K562 (cell line): ENCODE measurements around the gene CCDC141. TPM values are rescaled to one million over a fixed set of nuclear protein-coding genes. Genes with fewer than 3 reads are reported as not detected.

ENCODE experiments used
- ATAC-seq: fragments of 200-7000 bp; cut with Tn5 transposase; 3 replicates; pipeline ENCODE4 v1.9.1; 2020; ENCODE audit warnings: moderate library complexity
- BruUV-seq: library from RNA; stranded (reverse); fragments of 400-500 nt; replicated peaks from 2 replicates; lab custom pipeline; 2021; lab: Mats Ljungman, UMichigan
- CTCF ChIA-PET: fragments of 300-600 bp; formaldehyde crosslinking; extraction: SDS; loops from one replicate; lab custom pipeline; 2021; ENCODE audit warnings: low intra/inter-chr PET ratio; lab: Yijun Ruan, JAX
- POLR2A ChIA-PET: fragments of 300-600, 350-650 bp; sonication (Branson Sonifier 250); formaldehyde crosslinking; extraction: SDS; loops from one replicate; lab custom pipeline; 2021; ENCODE audit warnings: antibody characterized with exemption, inconsistent platforms; lab: Yijun Ruan, JAX
- DNase-seq, 4 experiments: peaks; one replicate each; pipeline versions ENCODE4 v3.0.0 to v3.0.0-alpha.2; 2011 to 2018; ENCODE audit warnings: low spot score in 3 of 4, mixed read lengths in 3 of 4; ENCODE audit errors: extremely low read depth in 1 of 4
- FAIRE-seq: peaks from 2 replicates; lab custom pipeline; 2011; peaks lifted over from hg19 to GRCh38; lab: Jason Lieb, UNC
- H2AFZ ChIP-seq: 2 replicates; pipeline ENCODE4 v1.6.0; 2011; ENCODE audit warnings: low read depth, low read length, control low read depth, inconsistent platforms
- H3K27ac ChIP-seq: fragments of 200-600 bp; 3 replicates; pipeline ENCODE4 v1.8.0; 2011; ENCODE audit warnings: low read depth, mild to moderate bottlenecking, control low read depth, inconsistent platforms, low read length, moderate library complexity, mixed read lengths; ENCODE audit errors: extremely low read depth
- H3K27me3 ChIP-seq, 2 experiments: fragments of 300-600 bp in 1 of 2; 2 replicates in 1 of 2; 3 replicates in 1 of 2; pipeline versions ENCODE4 v1.6.0 to v1.8.0; 2011; ENCODE audit warnings: inconsistent platforms in 2 of 2, low read length in 2 of 2, mild to moderate bottlenecking in 1 of 2, mixed read lengths in 1 of 2, moderate library complexity in 1 of 2; ENCODE audit not compliant: control insufficient read depth in 2 of 2, insufficient read depth in 2 of 2
- H3K36me3 ChIP-seq: fragments of 300-600 bp; 3 replicates; pipeline ENCODE4 v1.8.0; 2011; ENCODE audit warnings: mild to moderate bottlenecking, low read length, inconsistent platforms; ENCODE audit not compliant: control insufficient read depth, insufficient read depth
- H3K4me1 ChIP-seq, 2 experiments: fragments of 200-600 bp in 1 of 2; replicated peaks in 1 of 2; 2 replicates in 1 of 2; 3 replicates in 1 of 2; pipeline versions ENCODE4 v1.5.1 to v1.8.0; 2011; ENCODE audit warnings: inconsistent platforms in 2 of 2, low read length in 2 of 2, mild to moderate bottlenecking in 1 of 2, mixed read lengths in 1 of 2, moderate library complexity in 1 of 2; ENCODE audit not compliant: control insufficient read depth in 2 of 2, insufficient read depth in 2 of 2
- H3K4me2 ChIP-seq: 2 replicates; pipeline ENCODE4 v1.6.1; 2011; ENCODE audit warnings: low read length, control low read depth, inconsistent platforms, mixed read lengths; ENCODE audit not compliant: insufficient read depth
- H3K4me3 ChIP-seq: fragments of 200-600 bp; sonication (generic), shearing (Covaris generic); 2 replicates; pipeline ENCODE4 v1.5.1; 2016; ENCODE audit warnings: control low read depth, inconsistent platforms
- H3K79me2 ChIP-seq: fragments of 200-600 bp; 3 replicates; pipeline ENCODE4 v1.8.0; 2011; ENCODE audit warnings: low read length, inconsistent platforms; ENCODE audit not compliant: control insufficient read depth, insufficient read depth
- H3K9ac ChIP-seq, 2 experiments: 2 replicates each; pipeline versions ENCODE4 v1.6.0 to v1.6.1; 2011; ENCODE audit warnings: low read depth in 2 of 2, low read length in 2 of 2, control low read depth in 1 of 2, inconsistent platforms in 1 of 2, mild to moderate bottlenecking in 1 of 2, mixed read lengths in 1 of 2; ENCODE audit not compliant: insufficient read depth in 1 of 2
- H3K9me1 ChIP-seq: one replicate; pipeline ENCODE4 v1.6.0; 2011; ENCODE audit warnings: inconsistent platforms, mild to moderate bottlenecking, low read length, moderate library complexity; ENCODE audit not compliant: control insufficient read depth, insufficient read depth
- H3K9me3 ChIP-seq: replicated peaks from 2 replicates; pipeline ENCODE4 v1.5.1; 2011; ENCODE audit warnings: low read depth, low read length, inconsistent platforms; ENCODE audit not compliant: control insufficient read depth, insufficient read depth
- H4K20me1 ChIP-seq: replicated peaks from 2 replicates; pipeline ENCODE4 v1.6.1; 2011; ENCODE audit warnings: low read length, inconsistent platforms, mixed read lengths; ENCODE audit not compliant: control insufficient read depth, insufficient read depth
- SP2 ChIP-seq: IDR thresholded peaks from 2 replicates; pipeline ENCODE4 v1.6.1; 2011; ENCODE audit warnings: mild to moderate bottlenecking, low read depth, low read length, moderate library complexity; ENCODE audit not compliant: poor library complexity, severe bottlenecking; ENCODE audit errors: extremely low read depth
- SPI1 ChIP-seq: IDR thresholded peaks from 2 replicates; pipeline ENCODE4 v1.6.1; 2011; ENCODE audit warnings: low read depth, low read length, control low read depth, borderline replicate concordance
- SRSF3 ChIP-seq: fragments of 200-400 bp; formaldehyde crosslinking; IDR thresholded peaks from 2 replicates; pipeline ENCODE4 v1.6.1; 2016; ENCODE audit warnings: mild to moderate bottlenecking, low read length, moderate library complexity; ENCODE audit not compliant: insufficient read depth
- ZC3H4 ChIP-seq: sonication (generic); formaldehyde crosslinking; IDR thresholded peaks from 2 replicates; pipeline ENCODE4 v1.9.0; 2021; ENCODE audit warnings: missing genetic modification reagents, borderline replicate concordance
- ZNF174 ChIP-seq: fragments of 250-450 bp; sonication (Bioruptor Pico); IDR thresholded peaks from 2 replicates; pipeline ENCODE4 v1.4.0; 2020; ENCODE audit warnings: mild to moderate bottlenecking
- ZNF778 ChIP-seq: fragments of 450-650 bp; formaldehyde crosslinking; IDR thresholded peaks from 2 replicates; pipeline ENCODE4 v1.4.0; 2020; ENCODE audit warnings: mild to moderate bottlenecking, moderate library complexity
- WGBS: fragments of 100-300 bp; shearing (Covaris generic); methylation state at CpG from one replicate; pipeline ENCODE4 v1.1.6; 2016; ENCODE audit warnings: low coverage, mixed read lengths; ENCODE audit not compliant: insufficient coverage; ENCODE audit errors: missing lambda C conversion rate; 5-methylcytosine and 5-hydroxymethylcytosine counted together
- in situ Hi-C: fragments of 300-500 bp; cut with MboI; formaldehyde crosslinking; loops from 4 replicates; pipeline ENCODE4 v1.15.0; 2018; ENCODE audit warnings: inconsistent platforms, mixed read lengths
- intact Hi-C: fragments of 100-400 bp; cut with micrococcal nuclease; formaldehyde crosslinking; loops from 2 replicates; pipeline ENCODE4 v1.14.2; 2022
- polyA plus RNA-seq, 8 experiments: library from polyadenylated mRNA; depleted of rRNA in 4 of 8; stranded (reverse) in 5 of 8; unstranded in 3 of 8; fragments of >200 nt; fragmentation: Nextera tagmentation in 2 of 8; fragmentation: Illumina TruSeq in 1 of 8; extraction: Ambion mirVana in 2 of 8; extraction: Trizol in 1 of 8; gene quantifications; 2 replicates each; pipeline versions ENCODE4 v1.2.1 to v1.2.3, GENCODE V29; 2011 to 2014; ENCODE audit warnings: inconsistent platforms in 1 of 8, missing spikeins in 1 of 8
- total RNA-seq, 7 experiments: library from RNA; depleted of rRNA in 6 of 7; stranded (reverse); fragments of >200 nt in 6 of 7; fragmentation: Illumina TruSeq in 2 of 7; extraction: Trizol in 2 of 7; gene quantifications; 2 replicates each; pipeline versions ENCODE4 v1.2.1 to v1.2.3, GENCODE V29; 2011 to 2021; ENCODE audit warnings: low replicate concordance in 1 of 7
- TF ChIP-seq, protein P1 (sequence below), 2 experiments: fragments of 250-450 bp in 1 of 2; fragments of 450-650 bp in 1 of 2; sonication (Bioruptor Pico) in 1 of 2; IDR thresholded peaks; 2 replicates each; pipeline versions ENCODE4 v1.6.1 to v1.8.0; 2016 to 2021; ENCODE audit warnings: mild to moderate bottlenecking in 2 of 2, moderate library complexity in 2 of 2, missing compliant biosample characterization in 1 of 2, missing genetic modification characterization in 1 of 2
- TF ChIP-seq, protein P2 (sequence below): fragments of 450-650 bp; IDR thresholded peaks from 2 replicates; pipeline ENCODE4 v1.6.1; 2016; ENCODE audit warnings: mild to moderate bottlenecking
- TF ChIP-seq, protein P3 (sequence below): fragments of 200-800 bp; sonication (Bioruptor generic); IDR thresholded peaks from 2 replicates; pipeline ENCODE4 v1.6.1; 2017; ENCODE audit warnings: missing genetic modification characterization, missing compliant biosample characterization

Gene CCDC141
- total and polyA plus RNA-seq, 9 of the 15 experiments (the other 6 are each of a cell fraction or from before 2014, with no cell fraction given) = 0.09 TPM; not detected in 8

DNA sequence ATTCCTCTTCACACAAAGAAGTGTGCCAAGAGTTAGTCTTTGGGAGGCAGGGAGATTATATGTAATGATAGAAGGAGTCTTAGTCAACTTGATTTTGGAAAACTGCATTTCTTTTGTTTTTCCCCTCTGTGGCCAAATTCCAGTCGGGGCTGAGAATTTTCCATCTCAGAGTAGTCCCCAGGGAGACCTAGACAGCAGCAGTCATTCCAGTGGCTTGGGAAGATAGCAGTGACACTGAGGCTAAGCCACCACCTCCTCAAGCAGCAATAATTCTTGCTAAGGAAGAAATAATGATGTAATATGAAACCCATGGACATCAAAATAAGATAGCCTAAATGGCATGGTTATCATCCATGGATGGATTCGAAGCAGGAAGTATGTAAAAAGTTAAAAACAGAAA is 21.0 kb upstream of the CCDC141 start:
- in situ Hi-C loops = no loop called here
- Histone ChIP-seq H3K27me3 (no peaks in the 10 kb centered on the region), H3K27ac (no peak overlapping the region)
- TF ChIP-seq SPI1 (no peak), ZC3H4 (CRISPR knock-in tag) (no peak), ZNF778 (CRISPR knock-in tag) (no peak), SRSF3 (no peak), SP2 (no peak), ZNF174 (CRISPR knock-in tag) (no peak)
- TF ChIP-seq, protein P1, sequence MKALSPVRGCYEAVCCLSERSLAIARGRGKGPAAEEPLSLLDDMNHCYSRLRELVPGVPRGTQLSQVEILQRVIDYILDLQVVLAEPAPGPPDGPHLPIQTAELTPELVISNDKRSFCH (CRISPR knock-in tag; IDR thresholded peaks at IDR 0.05) = no peak
- TF ChIP-seq, protein P1 (tag; IDR thresholded peaks at IDR 0.05) = no peak
- TF ChIP-seq, protein P2, sequence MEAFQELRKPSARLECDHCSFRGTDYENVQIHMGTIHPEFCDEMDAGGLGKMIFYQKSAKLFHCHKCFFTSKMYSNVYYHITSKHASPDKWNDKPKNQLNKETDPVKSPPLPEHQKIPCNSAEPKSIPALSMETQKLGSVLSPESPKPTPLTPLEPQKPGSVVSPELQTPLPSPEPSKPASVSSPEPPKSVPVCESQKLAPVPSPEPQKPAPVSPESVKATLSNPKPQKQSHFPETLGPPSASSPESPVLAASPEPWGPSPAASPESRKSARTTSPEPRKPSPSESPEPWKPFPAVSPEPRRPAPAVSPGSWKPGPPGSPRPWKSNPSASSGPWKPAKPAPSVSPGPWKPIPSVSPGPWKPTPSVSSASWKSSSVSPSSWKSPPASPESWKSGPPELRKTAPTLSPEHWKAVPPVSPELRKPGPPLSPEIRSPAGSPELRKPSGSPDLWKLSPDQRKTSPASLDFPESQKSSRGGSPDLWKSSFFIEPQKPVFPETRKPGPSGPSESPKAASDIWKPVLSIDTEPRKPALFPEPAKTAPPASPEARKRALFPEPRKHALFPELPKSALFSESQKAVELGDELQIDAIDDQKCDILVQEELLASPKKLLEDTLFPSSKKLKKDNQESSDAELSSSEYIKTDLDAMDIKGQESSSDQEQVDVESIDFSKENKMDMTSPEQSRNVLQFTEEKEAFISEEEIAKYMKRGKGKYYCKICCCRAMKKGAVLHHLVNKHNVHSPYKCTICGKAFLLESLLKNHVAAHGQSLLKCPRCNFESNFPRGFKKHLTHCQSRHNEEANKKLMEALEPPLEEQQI = no peak
- TF ChIP-seq, protein P3, sequence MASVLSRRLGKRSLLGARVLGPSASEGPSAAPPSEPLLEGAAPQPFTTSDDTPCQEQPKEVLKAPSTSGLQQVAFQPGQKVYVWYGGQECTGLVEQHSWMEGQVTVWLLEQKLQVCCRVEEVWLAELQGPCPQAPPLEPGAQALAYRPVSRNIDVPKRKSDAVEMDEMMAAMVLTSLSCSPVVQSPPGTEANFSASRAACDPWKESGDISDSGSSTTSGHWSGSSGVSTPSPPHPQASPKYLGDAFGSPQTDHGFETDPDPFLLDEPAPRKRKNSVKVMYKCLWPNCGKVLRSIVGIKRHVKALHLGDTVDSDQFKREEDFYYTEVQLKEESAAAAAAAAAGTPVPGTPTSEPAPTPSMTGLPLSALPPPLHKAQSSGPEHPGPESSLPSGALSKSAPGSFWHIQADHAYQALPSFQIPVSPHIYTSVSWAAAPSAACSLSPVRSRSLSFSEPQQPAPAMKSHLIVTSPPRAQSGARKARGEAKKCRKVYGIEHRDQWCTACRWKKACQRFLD (CRISPR knock-in tag) = no peak
- TF ChIP-seq, all 486 proteins: peak for 0
- BruUV-seq = no TSS peak
- Histone ChIP-seq H4K20me1 (no peaks in the 10 kb centered on the region), H3K4me2 (no peak overlapping the region), H3K36me3 (no peaks in the 10 kb centered on the region), H3K4me3 (no peak overlapping the region), H3K4me1 (no peaks in the 10 kb centered on the region), H3K9me3 (0 out of 2 replicates have a peak, but pooled peaks cover 2% of the 10 kb centered on the region), H3K79me2 (no peaks in the 10 kb centered on the region), H2AFZ (no peak overlapping the region), H3K9ac (no peak overlapping the region), H3K9me1 (no peaks in the 10 kb centered on the region)
- DNase-seq (no peak), FAIRE-seq (no peak), ATAC-seq (no peak)
- intact Hi-C loops = no loop called here
- ChIA-PET CTCF (no interaction called here), POLR2A (no interaction called here)
- WGBS = 0% methylated on average over 2 of the region's 2 CpGs
